ENCODE results near the gene TAGLN. TPM values are rescaled to one million over a fixed set of nuclear protein-coding genes. Genes with fewer than 3 reads are reported as not detected.
"Not testable (repeated sequence)": the region's sequence is repeated elsewhere in the genome, so short reads cannot be mapped to it uniquely, and the experiment has no call there.

TAGLN gene
- total RNA-seq, 1 experiment from 2014 or later, result 0.54 TPM

- in situ Hi-C loops (cut with HindIII; ENCODE audit: low pct_unique_long_range_greater_than_20kb, low sequenced_read_pairs), result no loop called here
- DNase-seq (ENCODE audit: low read depth), result no peak
Measured at GRCh38 chr11:117205211-117205818, 6.1 kb downstream of the TAGLN start.

GRCh38 chr11:117206111-117206510 lies 6.9 kb downstream of the TAGLN start:
- in situ Hi-C loops (cut with HindIII; ENCODE audit: low pct_unique_long_range_greater_than_20kb, low sequenced_read_pairs), result not testable (repeated sequence)

GRCh38 chr11:117206859-117207258 lies 7.7 kb downstream of the TAGLN start:
- DNase-seq (ENCODE audit: low read depth), result peak; percentile 27
- in situ Hi-C loops (cut with HindIII; ENCODE audit: low pct_unique_long_range_greater_than_20kb, low sequenced_read_pairs), result not testable (repeated sequence)

More at GRCh38 chr11:117206111-117206510, 6.9 kb downstream of the TAGLN start:
- not testable (repeated sequence) for DNase-seq (ENCODE audit: low read depth)

GRCh38 chr11:117207481-117207880 lies 8.3 kb downstream of the TAGLN start:
- in situ Hi-C loops (cut with HindIII; ENCODE audit: low pct_unique_long_range_greater_than_20kb, low sequenced_read_pairs); DNase-seq (ENCODE audit: low read depth): not testable (repeated sequence)

- DNase-seq (ENCODE audit: low read depth); in situ Hi-C loops (cut with HindIII; ENCODE audit: low pct_unique_long_range_greater_than_20kb, low sequenced_read_pairs): not testable (repeated sequence)
Measured at GRCh38 chr11:117208710-117209109, 9.5 kb downstream of the TAGLN start.

- DNase-seq (ENCODE audit: low read depth); in situ Hi-C loops (cut with HindIII; ENCODE audit: low pct_unique_long_range_greater_than_20kb, low sequenced_read_pairs): not testable (repeated sequence)
Measured at GRCh38 chr11:117209351-117210125, 10.4 kb downstream of the TAGLN start.

GRCh38 chr11:117210620-117211019 lies 11.4 kb downstream of the TAGLN start:
- in situ Hi-C loops (cut with HindIII; ENCODE audit: low pct_unique_long_range_greater_than_20kb, low sequenced_read_pairs), result no loop called here
- no peak for DNase-seq (ENCODE audit: low read depth)

- DNase-seq (ENCODE audit: low read depth), result no peak
- in situ Hi-C loops (cut with HindIII; ENCODE audit: low pct_unique_long_range_greater_than_20kb, low sequenced_read_pairs), result no loop called here
Measured at GRCh38 chr11:117212697-117213355, 13.7 kb downstream of the TAGLN start.

- in situ Hi-C loops (cut with HindIII; ENCODE audit: low pct_unique_long_range_greater_than_20kb, low sequenced_read_pairs), result no loop called here
- DNase-seq (ENCODE audit: low read depth), result no peak
Measured at GRCh38 chr11:117214404-117215110, 15.4 kb downstream of the TAGLN start.

- no peak for DNase-seq (ENCODE audit: low read depth)
- in situ Hi-C loops (cut with HindIII; ENCODE audit: low pct_unique_long_range_greater_than_20kb, low sequenced_read_pairs), result no loop called here
Measured at GRCh38 chr11:117217141-117218084, 18.2 kb downstream of the TAGLN start.

GRCh38 chr11:117218133-117218915 lies 19.2 kb downstream of the TAGLN start:
- in situ Hi-C loops (cut with HindIII; ENCODE audit: low pct_unique_long_range_greater_than_20kb, low sequenced_read_pairs), result no loop called here
- no peak for DNase-seq (ENCODE audit: low read depth)

- DNase-seq (ENCODE audit: low read depth), result no peak
- in situ Hi-C loops (cut with HindIII; ENCODE audit: low pct_unique_long_range_greater_than_20kb, low sequenced_read_pairs), result no loop called here
Measured at GRCh38 chr11:117219001-117219400, 19.8 kb downstream of the TAGLN start.

- in situ Hi-C loops (cut with HindIII; ENCODE audit: low pct_unique_long_range_greater_than_20kb, low sequenced_read_pairs), result no loop called here
- DNase-seq (ENCODE audit: low read depth), result no peak
Measured at GRCh38 chr11:117219455-117219854, 20.3 kb downstream of the TAGLN start.

- no peak for DNase-seq (ENCODE audit: low read depth)
- in situ Hi-C loops (cut with HindIII; ENCODE audit: low pct_unique_long_range_greater_than_20kb, low sequenced_read_pairs), result no loop called here
Measured at GRCh38 chr11:117219995-117220394, 20.8 kb downstream of the TAGLN start.

- in situ Hi-C loops (cut with HindIII; ENCODE audit: low pct_unique_long_range_greater_than_20kb, low sequenced_read_pairs), result no loop called here
- DNase-seq (ENCODE audit: low read depth), result no peak
Measured at GRCh38 chr11:117220568-117220967, 21.4 kb downstream of the TAGLN start.

GRCh38 chr11:117220999-117221774 lies 22.0 kb downstream of the TAGLN start:
- DNase-seq (ENCODE audit: low read depth), result no peak
- in situ Hi-C loops (cut with HindIII; ENCODE audit: low pct_unique_long_range_greater_than_20kb, low sequenced_read_pairs), result no loop called here
